Lung microvascular endothelial cell (primary cell): Measurements from ENCODE around the gene GUK1. TPM values are rescaled to one million over a fixed set of nuclear protein-coding genes. Genes with fewer than 3 reads are reported as not detected.
"Not testable (repeated sequence)": the region's sequence is repeated elsewhere in the genome, so short reads cannot be mapped to it uniquely, and the experiment has no call there.

Source experiments
- DNase-seq, 2 donors: peaks; one replicate each; pipeline versions ENCODE4 v3.0.0 to v3.0.0-alpha.2; 2010; ENCODE audit warnings: low read depth in 2 of 2
- total RNA-seq: library from RNA; depleted of rRNA; stranded (reverse); fragments of >200 nt; gene quantifications from 2 replicates; pipeline ENCODE4 v1.2.1, GENCODE V29; 2014

The GUK1 gene
- total RNA-seq, 1 donor from 2014 or later: 952 TPM

DNA sequence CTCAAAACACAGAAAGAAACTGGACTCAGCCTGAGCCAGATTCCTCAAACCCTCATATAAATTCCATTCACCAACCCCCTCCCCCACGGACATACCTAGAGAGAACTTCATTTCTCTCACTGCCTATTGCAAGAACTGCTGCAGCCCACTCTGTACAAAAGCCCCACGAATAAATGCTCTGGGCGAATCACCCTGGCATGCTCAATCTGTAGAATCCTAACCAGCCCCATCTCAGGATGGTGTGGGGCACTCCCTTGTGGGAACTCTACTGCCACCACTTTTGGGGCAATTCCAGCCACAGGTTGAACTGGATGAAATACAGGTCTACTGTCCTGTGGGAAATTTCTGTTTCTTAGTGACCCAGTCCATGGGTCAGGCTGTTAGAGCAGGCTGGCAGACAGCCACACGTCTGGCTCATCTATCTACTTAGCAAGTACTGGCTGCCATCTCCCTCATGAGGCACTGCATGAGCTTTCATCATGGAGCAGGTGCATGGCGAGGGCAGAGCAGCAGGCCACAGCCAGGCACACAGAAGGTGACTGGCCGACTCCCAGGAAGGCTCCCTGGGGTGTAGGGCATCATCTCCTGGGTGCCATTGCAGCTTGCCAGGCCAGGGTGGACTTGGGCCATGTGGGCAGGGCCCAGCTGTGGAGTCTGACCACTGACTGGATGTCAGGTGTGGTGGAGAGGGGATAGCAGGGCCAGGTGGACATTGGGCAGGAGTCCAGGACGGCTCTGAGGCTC lies 35.4 kb upstream of the GUK1 start:
- no peak for DNase-seq

DNA sequence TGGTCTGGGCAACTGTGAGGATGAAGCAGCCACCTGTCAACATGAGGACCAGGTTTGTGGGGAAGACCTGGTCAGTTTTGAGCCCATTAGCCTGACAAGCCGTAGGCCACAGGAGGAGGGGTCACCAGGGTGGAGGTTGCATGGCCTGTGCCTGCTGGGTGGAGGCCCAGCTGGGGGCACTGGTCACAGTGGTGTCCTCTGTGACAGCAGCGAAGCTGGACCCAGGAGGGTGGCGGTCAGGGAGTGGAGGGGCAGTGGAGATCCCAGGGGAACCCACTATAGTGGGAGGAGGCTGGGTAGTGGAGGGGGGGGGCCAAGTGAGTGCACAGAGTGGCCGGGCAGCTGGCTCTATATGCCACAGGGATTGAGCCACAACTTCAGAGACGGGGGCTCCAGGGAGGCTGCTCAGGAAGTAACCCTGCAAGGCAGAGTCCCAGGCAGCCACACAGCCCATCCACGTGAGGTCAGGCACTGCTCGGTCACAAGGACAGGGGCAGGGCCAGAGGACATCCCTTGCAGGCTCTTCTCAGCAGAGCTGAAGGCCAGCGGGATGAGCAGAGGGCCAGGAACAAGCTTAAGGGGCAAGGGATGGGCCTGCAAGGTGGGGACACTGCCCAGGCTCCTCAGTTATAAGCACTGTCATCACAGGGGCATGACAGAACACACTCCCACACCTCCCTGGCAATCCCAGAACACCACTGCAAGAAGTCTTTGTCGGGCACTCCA lies 34.6 kb upstream of the GUK1 start:
- no peak for DNase-seq

DNA sequence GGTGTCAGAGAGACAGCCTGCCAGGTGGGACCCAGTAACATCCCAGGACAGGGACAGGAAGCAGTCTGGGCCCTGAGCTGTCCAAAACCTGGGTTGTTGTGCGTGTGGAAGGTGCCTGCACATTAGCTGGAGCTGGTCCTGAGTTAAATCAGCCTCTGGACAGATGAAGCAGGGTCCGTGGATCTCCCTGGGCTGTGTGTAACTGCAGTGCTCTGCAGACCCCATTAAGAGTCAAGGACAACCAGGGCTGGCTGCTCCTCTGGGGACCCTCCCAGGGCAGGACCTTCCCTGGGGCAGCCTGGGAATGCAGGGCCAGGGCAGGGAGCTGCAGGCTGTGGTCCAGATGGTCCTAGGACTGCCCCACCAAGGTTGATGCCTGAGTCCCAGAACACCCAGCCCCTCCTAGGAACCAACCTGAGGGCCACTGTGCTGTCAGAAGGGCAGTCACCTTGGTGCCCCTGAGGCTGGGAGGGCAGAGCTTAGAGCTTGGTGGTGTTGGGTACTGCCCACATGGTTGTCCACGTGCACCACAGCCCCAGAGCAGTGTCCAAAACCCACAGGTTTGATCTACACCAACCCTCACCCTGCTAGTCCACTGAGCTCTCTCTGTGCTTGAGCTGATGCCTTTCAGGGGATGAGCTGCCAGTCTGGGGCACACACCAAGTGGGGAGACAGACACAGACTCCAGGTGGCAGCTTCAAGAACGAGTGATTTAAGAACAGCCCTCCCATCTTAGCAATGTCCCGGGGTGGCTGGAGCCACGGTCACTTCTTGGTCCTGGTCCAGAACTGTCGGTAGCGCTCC lies 33.9 kb upstream of the GUK1 start:
- no peak for DNase-seq

DNA sequence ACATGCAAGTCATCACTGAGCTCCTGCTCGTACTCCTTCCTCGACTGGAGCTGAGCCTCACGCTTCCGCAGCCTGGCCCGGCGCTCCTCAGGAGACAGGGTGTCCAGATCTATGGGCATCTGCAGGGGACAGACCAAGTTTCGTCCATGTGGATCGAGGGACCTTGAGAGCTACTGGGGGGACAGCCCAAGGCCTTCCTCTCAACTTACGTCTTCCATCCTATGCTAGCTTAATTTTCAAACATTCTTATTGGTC lies 33.4 kb upstream of the GUK1 start:
- DNase-seq: no peak

DNA sequence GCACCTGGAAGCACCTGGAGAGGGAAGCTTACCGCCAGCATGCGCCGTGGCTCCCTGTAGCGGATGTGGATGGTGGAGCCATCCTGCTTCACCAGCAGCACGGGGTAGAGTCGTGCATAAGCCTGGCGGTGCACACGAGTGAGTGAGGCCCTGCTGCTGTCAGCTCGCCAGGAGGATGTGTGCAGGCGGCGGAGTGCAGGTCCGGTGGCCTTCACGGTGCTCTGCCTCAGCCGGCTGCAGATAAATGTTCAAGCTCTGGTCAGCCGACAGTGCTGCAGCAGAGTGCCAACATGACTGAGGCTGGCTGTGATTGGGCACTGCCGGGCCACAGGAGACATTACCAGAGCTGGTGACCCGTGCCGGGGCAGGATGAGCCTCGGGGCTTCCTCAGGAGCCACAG lies 32.4 kb upstream of the GUK1 start:
- DNase-seq: no peak

DNA sequence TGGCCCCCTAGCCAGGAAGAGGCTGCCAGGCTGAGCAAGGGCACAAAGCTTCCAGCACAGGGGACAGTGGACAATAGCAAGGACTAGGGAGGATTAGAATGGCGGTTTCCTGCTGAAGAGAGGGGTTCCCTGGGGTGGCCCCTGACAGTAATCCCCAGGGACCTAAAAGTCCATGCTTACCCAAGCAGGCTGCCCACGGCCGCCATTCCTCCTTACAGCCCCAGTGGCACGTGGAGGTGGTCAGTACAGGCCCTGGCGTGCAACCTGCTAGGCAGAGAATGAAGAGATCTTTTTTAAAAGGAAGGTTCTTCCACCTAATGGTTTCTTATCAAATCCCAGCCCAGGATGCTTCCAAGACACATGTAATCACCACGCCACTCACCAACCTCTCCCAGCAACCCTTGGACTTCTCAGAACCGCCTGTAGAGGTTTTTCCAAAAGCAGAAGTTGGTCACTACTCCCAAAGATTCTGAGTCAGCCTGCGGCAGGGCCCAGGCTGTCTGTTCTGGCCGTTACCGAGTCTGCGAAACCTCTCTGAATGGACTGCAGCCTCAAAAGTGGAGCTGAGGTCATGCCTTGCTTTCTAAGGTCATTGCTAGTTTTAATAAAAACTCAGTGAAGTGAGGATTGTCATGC lies 31.9 kb upstream of the GUK1 start:
- no peak for DNase-seq

DNA sequence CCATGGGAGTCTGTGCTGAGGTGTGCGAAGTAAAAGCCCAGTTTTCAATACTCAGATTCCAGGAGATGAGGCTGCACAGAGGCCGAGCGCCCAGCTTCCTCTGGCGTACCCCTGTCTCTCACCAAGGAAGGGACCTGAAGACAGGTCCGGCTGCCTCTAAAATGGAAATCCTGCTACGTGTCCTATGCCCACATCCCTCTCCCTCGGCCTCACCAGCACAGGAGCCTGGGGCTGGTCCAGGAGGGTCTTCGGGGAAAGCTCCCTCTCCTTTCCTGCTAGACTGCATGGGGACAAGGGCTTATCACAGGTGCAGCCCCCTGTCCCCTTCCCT lies 31.4 kb upstream of the GUK1 start:
- no peak for DNase-seq

DNA sequence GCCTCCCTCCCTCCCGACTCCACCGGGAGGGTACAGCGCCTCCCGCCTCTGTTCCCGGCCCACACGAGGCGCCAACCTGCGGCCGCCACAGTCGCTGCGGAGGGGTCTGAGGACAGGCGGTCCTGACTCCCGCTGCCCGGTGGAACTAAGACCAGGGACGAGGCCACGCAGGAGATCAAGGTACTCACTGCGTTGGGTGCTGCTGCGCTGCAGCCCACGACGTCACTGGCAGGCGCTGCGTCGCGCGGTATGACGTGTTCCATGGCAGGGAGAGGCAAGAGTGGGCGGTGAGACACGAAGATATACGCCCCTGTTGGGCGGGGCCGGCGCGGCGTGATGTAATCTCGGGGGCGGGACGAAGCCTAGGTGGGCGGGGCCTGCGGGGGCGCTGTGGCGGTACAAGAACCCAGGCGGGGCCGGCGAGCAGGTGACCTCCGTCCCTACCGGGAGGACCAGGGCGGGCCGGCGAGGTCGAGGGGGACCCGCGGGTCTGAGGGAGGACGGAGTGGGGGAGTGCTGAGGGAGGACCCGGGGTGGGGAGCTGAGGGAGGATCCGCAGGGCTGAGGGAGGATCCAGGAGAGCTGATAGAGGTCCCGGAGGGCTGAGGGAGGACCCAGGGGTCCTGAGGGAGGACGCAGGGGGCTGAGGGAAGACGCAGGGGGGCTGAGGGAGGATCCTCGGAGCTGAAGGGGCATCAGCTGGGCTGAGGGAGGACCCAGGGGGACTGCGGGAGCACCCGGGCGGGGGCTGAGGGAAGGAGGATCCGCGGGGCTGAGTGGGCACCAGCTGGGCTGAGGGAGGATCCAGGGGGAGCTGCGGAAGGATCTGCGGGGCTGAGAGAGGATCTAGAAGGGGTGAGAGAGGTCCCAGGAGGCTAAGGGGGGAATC lies 30.8 kb upstream of the GUK1 start, which contains the start of gene MRPL55:
TSS of gene MRPL55 (minus strand) at position 227 of the 889 bp plus-strand sequence. CDS start 1,039 bp downstream, outside the sequence.
- DNase-seq: peak; percentile 97 to 98

DNA sequence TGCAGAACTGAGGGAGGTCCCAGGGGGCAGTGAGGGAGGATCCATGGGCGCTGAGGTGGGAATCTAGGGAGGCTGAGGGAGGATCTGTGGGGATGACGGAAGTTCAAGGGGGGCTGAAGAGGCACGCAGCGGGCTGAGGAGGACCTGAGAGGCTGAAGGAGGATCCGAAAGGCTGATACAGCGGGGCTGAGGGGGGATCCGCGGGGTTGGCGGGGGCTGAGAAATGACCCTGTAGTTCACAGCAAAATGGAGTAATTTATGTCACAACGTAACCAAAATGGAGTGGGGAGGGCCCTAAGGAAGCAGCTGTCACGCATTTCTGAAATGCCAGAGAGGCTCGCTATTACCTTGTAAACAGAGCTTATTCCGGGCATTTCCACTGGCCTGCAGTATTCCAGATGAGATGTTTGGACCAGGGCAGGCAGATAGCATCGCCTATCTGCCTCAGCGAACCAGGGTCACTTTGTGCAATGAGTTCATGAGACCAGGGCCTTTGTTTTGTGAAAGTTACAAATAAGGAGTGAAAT lies 30.1 kb upstream of the GUK1 start:
- peak; percentile 36 to 83 for DNase-seq

DNA sequence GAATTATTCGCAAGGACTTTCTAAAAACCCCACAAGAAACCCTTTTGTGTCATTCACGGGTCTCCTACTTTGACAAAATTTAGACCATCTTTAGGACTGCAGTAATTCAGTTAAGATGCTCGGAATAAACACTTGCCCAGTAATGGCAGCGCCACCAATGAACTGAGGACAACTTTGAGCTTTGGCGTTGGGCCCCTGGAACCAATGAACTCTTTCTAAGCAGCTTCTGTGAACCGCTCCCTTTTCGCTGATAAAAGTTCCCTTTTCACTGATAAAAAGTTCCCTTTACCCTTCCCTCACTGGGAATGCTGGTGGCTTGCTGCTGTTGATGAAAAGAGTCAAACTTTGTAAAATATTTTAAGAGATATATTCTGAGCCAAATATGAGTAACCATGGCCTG lies 29.5 kb upstream of the GUK1 start:
- DNase-seq: no peak

DNA sequence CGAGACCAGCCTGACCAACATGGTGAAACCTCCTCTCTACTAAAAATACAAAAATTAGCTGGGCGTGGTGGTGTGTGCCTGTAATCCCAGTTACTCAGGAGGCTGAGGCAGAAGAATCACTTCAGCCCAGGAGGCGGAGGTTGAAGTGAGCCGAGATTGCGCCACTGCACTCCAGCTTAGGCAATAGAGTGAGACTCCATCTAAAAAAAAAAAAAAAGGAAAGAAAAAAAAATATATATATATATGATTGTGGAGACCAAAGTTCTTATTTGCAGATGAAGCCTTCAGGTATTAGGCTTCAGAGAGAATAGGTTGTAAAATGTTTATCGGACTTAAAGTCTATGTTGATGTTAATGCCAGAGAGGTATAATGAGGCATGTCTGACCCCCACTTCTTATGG lies 28.8 kb upstream of the GUK1 start:
- DNase-seq: not testable (repeated sequence)

DNA sequence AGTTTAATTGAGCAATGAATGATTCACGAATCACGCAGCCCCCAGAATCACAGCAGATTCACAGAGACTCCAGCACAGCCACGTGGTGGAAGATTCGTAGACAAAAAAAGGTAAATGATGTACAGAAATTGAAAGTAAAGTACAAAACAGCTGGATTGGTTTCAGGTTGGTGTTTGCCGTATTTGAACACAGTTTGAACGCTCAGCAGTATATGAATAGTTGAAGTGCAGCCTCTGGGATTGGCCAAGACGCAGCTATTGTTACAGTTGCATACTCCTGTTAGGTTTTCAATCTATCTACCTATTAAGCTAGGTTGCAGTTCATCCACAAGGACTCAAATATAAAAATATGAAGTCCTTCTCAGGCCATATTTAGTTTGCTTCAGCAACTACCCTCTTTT lies 27.9 kb upstream of the GUK1 start:
- no peak for DNase-seq

DNA sequence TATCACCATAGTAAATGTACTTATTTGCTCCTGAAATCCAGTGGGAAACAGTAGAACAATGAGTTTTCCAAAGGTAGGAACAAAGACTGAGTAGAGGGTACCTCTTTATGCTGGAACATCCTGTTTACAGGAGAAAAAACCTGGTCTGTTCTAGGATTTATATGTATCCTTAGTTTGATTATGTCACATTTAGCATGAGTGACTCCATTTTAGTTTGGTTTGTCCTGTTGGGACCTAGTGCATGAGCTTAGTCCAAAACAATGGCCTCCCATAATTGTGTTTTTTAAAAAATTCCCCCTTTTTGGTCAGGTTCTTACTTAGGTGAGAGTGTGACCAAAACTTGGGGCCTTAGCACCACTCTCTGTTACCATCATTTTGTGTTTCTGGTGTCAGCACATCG lies 27.5 kb upstream of the GUK1 start:
- no peak for DNase-seq

DNA sequence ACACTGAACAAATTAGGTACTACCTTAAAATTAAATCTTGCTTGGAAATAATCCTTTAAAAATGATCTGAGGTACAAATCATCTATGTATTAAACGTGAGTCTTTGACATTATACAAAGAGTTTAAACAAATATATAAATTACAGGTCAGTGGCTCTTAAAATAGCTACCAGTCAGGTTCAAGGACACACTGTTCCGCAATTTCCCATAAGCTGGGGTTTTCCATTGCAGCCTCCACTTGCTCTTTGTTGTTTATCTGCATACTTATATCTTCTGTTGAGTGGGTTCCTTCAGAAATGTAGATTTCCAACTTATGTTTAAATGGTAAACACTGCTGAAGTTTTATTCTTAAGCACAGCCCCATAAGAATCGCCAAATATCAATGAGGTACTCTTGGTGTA lies 25.3 kb upstream of the GUK1 start:
- no peak for DNase-seq

DNA sequence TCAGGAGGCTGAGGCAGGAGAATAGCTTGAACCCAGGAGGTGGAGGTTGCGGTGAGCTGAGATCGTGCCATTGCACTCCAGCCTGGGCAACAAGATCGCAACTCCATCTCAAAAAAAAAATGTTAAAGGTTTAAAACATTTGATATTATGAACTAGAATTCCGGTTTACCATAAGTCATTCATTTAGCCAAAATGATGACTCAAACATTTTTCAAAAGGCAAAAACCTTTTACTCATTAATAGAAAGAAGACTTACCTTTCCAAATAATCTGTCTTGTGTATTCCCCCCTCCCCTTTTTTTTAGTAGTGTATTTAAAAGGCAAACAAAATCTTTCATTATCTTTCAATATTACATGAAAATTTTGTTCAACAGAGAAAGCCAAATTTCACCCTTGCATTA lies 22.7 kb upstream of the GUK1 start:
- DNase-seq: no peak

DNA sequence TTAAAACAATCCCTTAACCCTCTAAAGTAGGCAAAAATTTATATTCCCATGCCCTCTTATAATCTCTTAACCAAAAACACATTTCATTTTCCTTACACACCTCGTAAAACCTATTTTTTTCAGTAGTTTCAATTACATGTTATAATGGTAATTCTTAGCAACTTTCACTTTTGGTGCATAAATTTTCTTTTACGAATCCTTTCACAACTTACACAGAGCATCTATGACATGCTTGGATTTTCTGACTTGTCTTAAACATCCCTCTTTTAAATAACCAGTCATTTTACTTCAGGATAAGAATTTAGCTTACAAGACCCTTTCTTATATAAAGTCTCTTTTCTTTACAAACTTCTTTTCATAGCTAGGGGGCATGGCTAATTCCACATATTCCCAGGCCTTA lies 22.0 kb upstream of the GUK1 start:
- DNase-seq: no peak

DNA sequence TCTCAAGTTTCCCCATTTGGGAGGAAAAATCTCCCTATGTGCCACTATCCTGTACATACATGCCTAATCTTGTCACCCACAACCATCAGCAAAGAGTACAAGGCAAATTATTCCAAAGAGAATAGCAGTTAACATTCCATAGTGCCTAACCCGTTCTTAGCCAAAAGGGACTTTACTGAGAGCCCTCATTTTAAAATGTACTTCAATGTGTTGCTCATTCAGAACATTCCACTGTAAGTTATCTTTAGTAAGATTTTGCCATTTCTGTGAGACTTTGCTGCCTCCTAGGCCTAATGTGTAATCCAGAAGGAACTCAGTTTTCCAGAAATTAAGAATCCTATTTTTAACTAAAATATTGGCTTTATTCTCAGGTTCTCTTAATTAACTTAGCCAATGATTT lies 19.7 kb upstream of the GUK1 start:
- no peak for DNase-seq

DNA sequence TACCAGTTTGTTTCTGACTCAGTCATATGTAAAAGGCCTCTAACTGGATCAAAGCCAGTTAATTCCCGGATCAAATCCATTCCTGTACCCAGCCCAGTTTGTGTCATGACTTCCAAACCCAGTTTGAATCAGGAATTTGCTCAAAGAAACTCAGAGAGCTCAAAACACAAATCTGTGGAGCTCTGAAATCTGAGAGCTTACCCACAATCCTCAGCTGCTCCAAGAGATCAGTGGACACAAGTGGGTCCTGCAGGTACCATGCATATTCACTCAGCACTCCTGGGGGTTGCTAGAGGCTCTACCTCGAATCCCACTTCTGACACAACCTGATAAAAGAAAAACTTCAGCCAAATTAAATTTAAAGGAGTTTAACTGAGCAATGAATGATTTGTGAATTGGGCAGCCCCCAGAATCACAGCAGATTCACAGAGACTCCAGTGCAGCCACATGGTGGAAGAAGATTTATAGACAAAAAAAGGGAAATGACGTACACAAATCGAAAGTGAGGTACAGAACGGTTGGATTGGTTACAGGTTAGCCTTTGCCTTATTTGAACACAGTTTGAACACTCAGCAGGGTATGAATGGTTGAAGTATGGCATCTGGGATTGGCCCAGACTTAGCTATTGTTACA lies 19.1 kb upstream of the GUK1 start:
- no peak for DNase-seq

DNA sequence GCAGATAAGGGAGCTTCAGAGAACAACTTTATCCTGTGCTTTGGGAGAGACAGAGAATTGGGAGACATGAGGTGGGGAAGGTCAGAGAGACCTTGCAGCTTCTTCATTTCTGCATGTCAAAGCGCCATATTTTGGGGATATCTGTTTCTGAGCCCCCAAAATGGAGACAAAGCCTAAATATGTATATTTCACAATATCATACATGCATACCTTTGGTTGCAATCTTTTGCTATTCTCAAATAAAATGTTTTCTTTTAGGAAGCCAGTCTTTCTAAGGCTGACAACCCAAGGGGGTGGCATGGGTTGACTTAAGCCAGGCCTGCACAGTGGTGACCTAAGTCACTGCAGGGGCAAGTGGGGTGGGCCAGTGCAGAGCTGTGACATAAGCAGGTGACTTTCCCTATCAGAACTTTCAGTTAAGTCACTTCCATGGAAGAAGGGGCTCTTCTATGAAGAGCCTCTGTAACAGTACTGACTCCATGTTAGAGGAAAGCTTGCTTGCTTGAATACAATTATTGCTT lies 17.1 kb upstream of the GUK1 start:
- DNase-seq: no peak

DNA sequence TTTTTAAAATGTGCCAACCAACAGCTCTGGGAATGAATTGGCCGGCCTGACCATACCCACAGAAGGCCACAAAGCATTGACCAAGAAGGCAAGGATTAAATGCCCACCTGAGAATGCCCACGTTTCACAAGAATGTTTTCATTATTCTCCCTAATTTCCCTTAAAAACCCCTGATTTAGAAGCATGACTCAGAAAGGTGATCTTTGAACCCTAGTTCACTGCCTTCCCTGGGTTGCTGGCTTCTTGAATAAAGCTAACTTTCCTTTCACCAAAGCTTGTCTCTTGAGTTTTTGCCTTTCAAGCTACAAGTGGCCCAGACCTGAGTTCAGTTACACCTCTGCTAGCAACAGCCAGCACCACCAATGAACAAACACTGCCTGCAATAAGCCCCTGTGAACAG lies 16.6 kb upstream of the GUK1 start:
- no peak for DNase-seq
